Astrocyte (in vitro differentiated cells and primary cell): Measurements from ENCODE around the gene SEC14L3. TPM values are rescaled to one million over a fixed set of nuclear protein-coding genes. Genes with fewer than 3 reads are reported as not detected.
A peak's percentile ranks its signal among the peaks of the same experiment; 100 is the strongest.

Experiments used
- DNase-seq: peaks from one replicate; pipeline ENCODE4 v3.0.0-alpha.2; 2010; ENCODE audit warnings: low read depth
- FAIRE-seq: peaks from 2 replicates; lab custom pipeline; 2011; peaks lifted over from hg19 to GRCh38; lab: Jason Lieb, UNC
- H2AFZ ChIP-seq: 2 replicates; pipeline ENCODE4 v1.6.0; 2012; ENCODE audit warnings: low read depth, low read length, inconsistent platforms
- H3K27ac ChIP-seq: 2 replicates; pipeline ENCODE4 v1.5.1; 2011; ENCODE audit warnings: low read depth, low read length, inconsistent platforms
- H3K27me3 ChIP-seq: 2 replicates; pipeline ENCODE4 v1.6.0; 2011; ENCODE audit warnings: low read length, inconsistent platforms; ENCODE audit not compliant: insufficient read depth
- H3K36me3 ChIP-seq: 2 replicates; pipeline ENCODE4 v1.5.1; 2011; ENCODE audit warnings: low read length, inconsistent platforms; ENCODE audit not compliant: insufficient read depth
- H3K4me1 ChIP-seq: 2 replicates; pipeline ENCODE4 v1.5.1; 2011; ENCODE audit warnings: low read length, inconsistent platforms; ENCODE audit not compliant: insufficient read depth
- H3K4me2 ChIP-seq: 2 replicates; pipeline ENCODE4 v1.6.0; 2012; ENCODE audit warnings: low read length, inconsistent platforms
- H3K4me3 ChIP-seq: 2 replicates; pipeline ENCODE4 v1.5.1; 2011; ENCODE audit warnings: low read depth, mild to moderate bottlenecking, low read length, inconsistent platforms; ENCODE audit not compliant: insufficient read depth
- H3K79me2 ChIP-seq: 2 replicates; pipeline ENCODE4 v1.6.0; 2012; ENCODE audit warnings: mild to moderate bottlenecking, low read length, inconsistent platforms; ENCODE audit not compliant: insufficient read depth
- H3K9ac ChIP-seq: 2 replicates; pipeline ENCODE4 v1.6.0; 2012; ENCODE audit warnings: mild to moderate bottlenecking, low read length, inconsistent platforms
- H3K9me3 ChIP-seq: 2 replicates; pipeline ENCODE4 v1.5.1; 2012; ENCODE audit warnings: low read depth, mild to moderate bottlenecking, low read length, inconsistent platforms; ENCODE audit not compliant: insufficient read depth
- H4K20me1 ChIP-seq: 2 replicates; pipeline ENCODE4 v1.6.0; 2012; ENCODE audit warnings: low read length, inconsistent platforms; ENCODE audit not compliant: insufficient read depth
- H3K27ac Mint-ChIP-seq: one replicate; pipeline ENCODE4 v1.8.0; 2021; ENCODE audit warnings: mild to moderate bottlenecking, mixed read lengths; ENCODE audit not compliant: unreplicated experiment
- H3K27me3 Mint-ChIP-seq: one replicate; pipeline ENCODE4 v1.8.0; 2021; ENCODE audit warnings: low read depth, mixed read lengths; ENCODE audit not compliant: unreplicated experiment
- H3K36me3 Mint-ChIP-seq: one replicate; pipeline ENCODE4 v1.8.0; 2021; ENCODE audit warnings: low read depth, mixed read lengths; ENCODE audit not compliant: unreplicated experiment
- H3K4me1 Mint-ChIP-seq: one replicate; pipeline ENCODE4 v1.8.0; 2021; ENCODE audit warnings: low read depth, mixed read lengths; ENCODE audit not compliant: unreplicated experiment
- H3K4me3 Mint-ChIP-seq: one replicate; pipeline ENCODE4 v1.8.0; 2021; ENCODE audit warnings: mild to moderate bottlenecking, moderate library complexity, mixed read lengths; ENCODE audit not compliant: unreplicated experiment
- H3K9me3 Mint-ChIP-seq: one replicate; pipeline ENCODE4 v1.8.0; 2021; ENCODE audit warnings: mild to moderate bottlenecking, mixed read lengths; ENCODE audit not compliant: unreplicated experiment
- EZH2 ChIP-seq: IDR thresholded peaks from 2 replicates; pipeline ENCODE4 v1.6.1; 2012; ENCODE audit warnings: mild to moderate bottlenecking, low read length, inconsistent platforms; ENCODE audit not compliant: insufficient read depth
- total RNA-seq: library from RNA; stranded (reverse); gene quantifications from 2 replicates; pipeline ENCODE4 v1.2.1, GENCODE V29; 2021
- TF ChIP-seq, protein P1 (sequence below): IDR thresholded peaks from 2 replicates; pipeline ENCODE4 v1.5.1; 2011; ENCODE audit warnings: low read depth, mild to moderate bottlenecking, inconsistent platforms, low read length, moderate library complexity; ENCODE audit not compliant: insufficient read depth

Gene SEC14L3
- total RNA-seq, 1 donor from 2014 or later: not detected

DNA sequence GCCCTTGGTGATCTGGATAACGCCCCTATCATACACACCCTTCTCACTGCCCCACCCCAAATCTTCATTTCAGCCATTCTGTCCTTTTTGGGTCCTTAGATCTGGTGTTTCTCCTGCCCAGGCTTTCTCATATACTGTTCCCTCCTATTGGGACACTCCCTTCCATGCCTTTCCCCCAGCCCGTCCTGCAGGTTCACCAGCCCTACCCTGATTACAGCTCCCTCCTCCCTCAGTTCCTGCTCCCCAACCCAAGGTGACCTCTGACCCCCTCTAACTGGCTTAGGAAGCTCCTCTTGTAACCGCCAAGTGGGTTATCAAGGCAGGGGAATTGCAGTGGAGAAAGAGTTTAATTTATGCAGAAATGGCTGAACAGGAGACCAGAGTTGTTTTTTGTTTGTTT lies 33.3 kb downstream of the SEC14L3 start:
- Histone ChIP-seq H4K20me1 (no peaks in the 10 kb centered on the region), H3K36me3 (no peaks in the 10 kb centered on the region), H3K27me3 (peaks cover 4% of the 10 kb centered on the region), H2AFZ (no peak overlapping the region), H3K4me1 (peaks cover 7% of the 10 kb centered on the region), H3K4me3 (no peak overlapping the region), H3K79me2 (no peaks in the 10 kb centered on the region), H3K4me2 (no peak overlapping the region), H3K9me3 (no peaks in the 10 kb centered on the region), H3K27ac (no peak overlapping the region), H3K9ac (no peak overlapping the region)
- Mint-ChIP-seq H3K4me3 (no peak overlapping the region), H3K27me3 (peaks cover 7% of the 10 kb centered on the region), H3K36me3 (no peaks in the 10 kb centered on the region), H3K27ac (no peak overlapping the region), H3K9me3 (no peaks in the 10 kb centered on the region), H3K4me1 (peaks cover 4% of the 10 kb centered on the region)
- no peak for FAIRE-seq
- DNase-seq: no peak
- TF ChIP-seq EZH2: no peak
- TF ChIP-seq, protein P1, sequence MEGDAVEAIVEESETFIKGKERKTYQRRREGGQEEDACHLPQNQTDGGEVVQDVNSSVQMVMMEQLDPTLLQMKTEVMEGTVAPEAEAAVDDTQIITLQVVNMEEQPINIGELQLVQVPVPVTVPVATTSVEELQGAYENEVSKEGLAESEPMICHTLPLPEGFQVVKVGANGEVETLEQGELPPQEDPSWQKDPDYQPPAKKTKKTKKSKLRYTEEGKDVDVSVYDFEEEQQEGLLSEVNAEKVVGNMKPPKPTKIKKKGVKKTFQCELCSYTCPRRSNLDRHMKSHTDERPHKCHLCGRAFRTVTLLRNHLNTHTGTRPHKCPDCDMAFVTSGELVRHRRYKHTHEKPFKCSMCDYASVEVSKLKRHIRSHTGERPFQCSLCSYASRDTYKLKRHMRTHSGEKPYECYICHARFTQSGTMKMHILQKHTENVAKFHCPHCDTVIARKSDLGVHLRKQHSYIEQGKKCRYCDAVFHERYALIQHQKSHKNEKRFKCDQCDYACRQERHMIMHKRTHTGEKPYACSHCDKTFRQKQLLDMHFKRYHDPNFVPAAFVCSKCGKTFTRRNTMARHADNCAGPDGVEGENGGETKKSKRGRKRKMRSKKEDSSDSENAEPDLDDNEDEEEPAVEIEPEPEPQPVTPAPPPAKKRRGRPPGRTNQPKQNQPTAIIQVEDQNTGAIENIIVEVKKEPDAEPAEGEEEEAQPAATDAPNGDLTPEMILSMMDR: no peak

DNA sequence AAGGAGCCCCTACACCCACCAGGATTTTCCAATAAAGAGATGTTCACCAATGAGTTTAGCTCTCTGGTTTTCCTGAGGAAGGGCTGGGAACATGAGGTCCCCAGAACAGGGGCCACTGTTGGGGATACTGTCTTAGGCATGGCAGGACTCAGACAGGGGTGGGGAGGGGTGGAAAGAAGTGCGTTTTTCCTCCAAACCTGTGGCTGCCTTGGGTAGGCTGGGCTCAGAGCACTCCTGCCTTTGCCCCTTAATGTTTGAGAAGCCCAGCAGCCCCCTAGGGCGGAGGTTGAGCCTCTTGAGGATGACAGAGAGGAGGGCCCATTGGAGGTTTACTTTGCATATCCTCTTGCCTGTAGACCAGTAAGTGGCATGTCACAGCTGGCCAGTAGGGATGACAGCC lies 35.6 kb downstream of the SEC14L3 start:
- H3K27me3 ChIP-seq: peaks cover 4% of the 10 kb centered on the region
- no peak for FAIRE-seq
- H3K4me3 ChIP-seq: no peak overlapping the region
- Mint-ChIP-seq H3K9me3 (no peaks in the 10 kb centered on the region), H3K4me1 (peaks cover 4% of the 10 kb centered on the region), H3K27ac (no peak overlapping the region), H3K36me3 (no peaks in the 10 kb centered on the region), H3K27me3 (peaks cover 7% of the 10 kb centered on the region), H3K4me3 (no peak overlapping the region)
- H3K36me3 ChIP-seq: no peaks in the 10 kb centered on the region
- H3K4me2 ChIP-seq: no peak overlapping the region
- no peak overlapping the region for H3K27ac ChIP-seq
- H4K20me1 ChIP-seq: no peaks in the 10 kb centered on the region
- no peak for DNase-seq
- TF ChIP-seq EZH2: no peak
- TF ChIP-seq, protein P1: no peak
- no peak overlapping the region for H2AFZ ChIP-seq
- peaks cover 4% of the 10 kb centered on the region for H3K4me1 ChIP-seq
- no peaks in the 10 kb centered on the region for H3K79me2 ChIP-seq
- H3K9me3 ChIP-seq: no peaks in the 10 kb centered on the region
- no peak overlapping the region for H3K9ac ChIP-seq

DNA sequence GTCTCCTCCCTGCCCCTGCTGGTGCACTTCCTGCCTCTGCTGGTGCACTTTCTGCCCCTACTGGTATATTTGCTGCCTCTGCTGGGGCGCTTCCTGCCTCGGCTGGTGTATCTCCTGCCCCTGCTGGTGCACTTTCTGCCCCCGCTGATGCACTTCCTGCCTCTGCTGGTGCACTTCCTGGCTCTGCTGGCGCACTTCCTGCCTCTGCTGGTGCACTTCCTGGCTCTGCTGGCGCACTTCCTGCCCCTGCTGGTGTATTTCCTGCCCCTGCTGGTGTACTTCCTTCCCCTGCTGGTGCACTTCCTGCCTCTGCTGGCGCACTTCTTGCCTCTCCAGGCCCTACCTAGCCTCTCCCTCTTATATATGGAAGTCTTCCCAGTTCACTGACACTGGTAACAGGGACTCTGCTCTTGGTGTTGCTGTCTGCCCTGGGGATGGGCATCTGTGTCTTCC lies 36.1 kb downstream of the SEC14L3 start:
- DNase-seq (no peak), FAIRE-seq (no peak)
- Histone ChIP-seq H3K9me3 (no peaks in the 10 kb centered on the region), H3K79me2 (no peaks in the 10 kb centered on the region), H4K20me1 (no peaks in the 10 kb centered on the region), H3K27ac (no peak overlapping the region), H3K4me2 (no peak overlapping the region), H3K4me1 (peaks cover 4% of the 10 kb centered on the region), H3K36me3 (no peaks in the 10 kb centered on the region), H2AFZ (peak overlapping the region; percentile 56), H3K9ac (no peak overlapping the region), H3K4me3 (no peak overlapping the region), H3K27me3 (peaks cover 2% of the 10 kb centered on the region)
- Mint-ChIP-seq H3K36me3 (no peaks in the 10 kb centered on the region), H3K4me1 (no peaks in the 10 kb centered on the region), H3K27ac (no peak overlapping the region), H3K4me3 (no peak overlapping the region), H3K9me3 (no peaks in the 10 kb centered on the region), H3K27me3 (peaks cover 7% of the 10 kb centered on the region)
- TF ChIP-seq, protein P1: no peak
- TF ChIP-seq EZH2: no peak
